GM21390 (cell line): ENCODE measurements around the gene NFRKB.
A peak's percentile ranks its signal among the peaks of the same experiment; 100 is the strongest.

ENCODE experiments used
- ATAC-seq: cut with Tn5 transposase; IDR thresholded peaks from one replicate; pipeline ENCODE4 v1.9.1; 2021; ENCODE audit not compliant: unreplicated experiment

Gene NFRKB

DNA sequence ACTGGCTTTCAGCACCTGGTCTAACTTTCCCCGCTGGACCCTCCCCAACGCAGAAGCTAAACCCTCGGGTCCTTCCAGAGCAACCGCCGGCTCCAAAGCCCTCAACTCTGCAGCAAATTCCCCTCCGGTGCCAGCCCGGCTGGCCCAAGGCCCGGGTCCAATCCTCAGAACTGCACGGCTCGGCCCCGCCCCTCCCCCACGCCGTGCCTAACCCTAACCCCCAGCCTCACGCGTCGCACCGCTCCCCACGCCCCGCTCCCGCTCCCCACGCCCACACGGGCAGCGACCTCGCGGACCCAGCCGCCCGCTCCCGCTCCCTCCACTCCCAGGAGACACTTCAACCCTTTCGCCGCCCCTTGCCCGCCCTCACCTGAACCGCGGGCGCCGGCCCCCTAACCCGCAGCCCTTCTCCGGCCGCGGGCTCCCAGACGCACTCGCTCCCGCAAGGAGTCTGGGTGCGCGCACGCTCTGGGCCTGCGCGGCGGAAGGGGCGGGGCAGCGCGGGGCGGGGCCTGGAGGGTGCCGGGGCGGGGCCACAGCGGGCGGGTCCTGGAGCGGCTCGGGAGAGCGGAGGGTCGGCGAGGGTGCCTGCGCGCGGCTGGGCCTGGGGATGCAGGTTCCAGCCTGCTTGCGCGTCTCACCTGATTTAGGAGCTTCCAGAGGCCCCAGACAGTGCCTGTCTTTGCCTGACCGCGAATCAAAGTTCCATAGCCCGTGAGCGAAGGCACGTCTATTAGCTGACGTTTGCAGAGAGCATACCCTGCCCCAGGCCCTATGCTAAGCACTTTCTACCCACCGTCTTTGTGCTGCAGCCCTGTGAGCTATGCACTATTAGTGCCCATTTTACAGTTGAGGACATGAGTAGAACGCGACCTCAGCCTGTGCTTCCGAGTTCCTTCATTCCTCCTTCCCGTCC is at the start of gene NFRKB:
NFRKB (minus strand) TSS at position 453 of the 916 bp plus-strand sequence. CDS start 2,729 bp downstream, outside the sequence.
- peak; percentile 97 for ATAC-seq

DNA sequence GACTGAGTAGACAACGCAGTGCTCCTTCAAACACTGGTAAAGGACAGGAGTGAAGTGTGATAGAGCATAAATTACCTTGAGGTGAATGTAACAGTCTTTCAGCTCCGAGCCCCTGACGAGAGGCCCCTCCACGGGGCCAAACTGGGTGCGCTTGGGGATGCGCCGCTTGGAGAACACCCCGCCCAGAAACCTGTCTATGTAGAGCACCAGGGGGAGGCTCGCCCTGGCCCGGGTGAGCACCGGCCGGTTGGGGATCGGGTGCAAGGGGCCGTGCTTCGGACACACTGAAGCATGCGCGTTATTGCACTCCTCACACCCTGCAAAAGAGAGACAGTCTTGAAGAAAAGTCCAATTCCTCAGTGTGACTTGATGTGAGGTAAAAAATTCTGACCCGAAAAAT is 49.3 kb upstream of the NFRKB start:
- no peak for ATAC-seq

DNA sequence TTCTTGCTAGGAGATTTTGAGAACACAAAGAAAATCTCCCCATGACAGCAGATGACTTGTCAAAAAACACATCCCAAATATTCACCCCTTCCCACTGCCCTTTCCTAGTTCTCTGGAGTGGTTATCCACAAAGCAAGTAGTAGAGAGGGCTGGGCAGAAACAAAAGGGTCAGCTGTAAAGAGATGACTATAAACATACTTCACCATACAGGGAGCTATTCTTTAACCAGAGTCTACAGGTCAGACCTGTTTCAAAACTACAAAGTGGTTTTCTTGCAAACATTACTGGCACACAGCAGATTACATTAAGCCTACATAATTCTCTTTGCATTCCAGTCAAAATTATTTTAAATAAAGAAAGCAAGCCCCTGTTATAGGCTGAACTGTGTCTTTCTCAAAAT is 47.7 kb upstream of the NFRKB start:
- no peak for ATAC-seq

DNA sequence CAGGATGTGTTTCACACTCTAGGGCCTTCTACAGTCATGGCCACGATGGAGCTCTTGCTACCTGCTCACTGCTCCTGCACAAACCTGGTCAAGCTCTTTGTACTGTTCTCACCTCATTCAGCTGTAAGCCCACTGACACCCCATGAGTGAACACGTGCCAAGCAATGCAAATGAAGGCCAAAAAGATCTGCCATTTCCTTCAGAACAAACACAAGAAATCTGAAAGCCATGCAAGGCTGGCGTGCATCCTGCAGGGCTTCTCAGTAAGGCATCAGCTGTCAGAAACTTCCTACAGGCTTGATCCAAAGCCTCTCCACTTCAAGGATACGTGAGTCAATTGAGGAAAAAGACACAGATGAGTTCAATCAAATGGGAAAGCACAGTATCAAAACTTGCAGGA is 44.1 kb upstream of the NFRKB start:
- no peak for ATAC-seq

DNA sequence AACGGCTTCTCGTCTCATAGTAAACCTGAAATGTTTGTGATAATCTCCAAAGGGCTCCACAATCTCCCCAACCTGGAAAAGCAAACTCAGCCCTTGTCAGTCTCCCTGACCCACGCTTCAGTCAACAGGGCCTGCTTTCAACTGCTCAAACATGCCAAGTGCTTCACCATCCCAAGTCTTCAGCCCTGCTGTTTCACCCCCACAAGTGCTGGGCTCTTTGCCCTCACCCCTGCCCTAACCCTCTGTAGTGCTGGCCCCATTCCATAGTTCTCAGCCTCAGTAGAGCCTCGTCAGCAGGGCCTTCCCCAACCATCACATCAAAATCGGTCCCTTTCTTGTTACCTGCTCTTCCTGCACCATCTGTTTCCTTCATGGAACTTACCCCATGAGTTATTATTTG is 43.4 kb upstream of the NFRKB start:
- ATAC-seq: no peak

DNA sequence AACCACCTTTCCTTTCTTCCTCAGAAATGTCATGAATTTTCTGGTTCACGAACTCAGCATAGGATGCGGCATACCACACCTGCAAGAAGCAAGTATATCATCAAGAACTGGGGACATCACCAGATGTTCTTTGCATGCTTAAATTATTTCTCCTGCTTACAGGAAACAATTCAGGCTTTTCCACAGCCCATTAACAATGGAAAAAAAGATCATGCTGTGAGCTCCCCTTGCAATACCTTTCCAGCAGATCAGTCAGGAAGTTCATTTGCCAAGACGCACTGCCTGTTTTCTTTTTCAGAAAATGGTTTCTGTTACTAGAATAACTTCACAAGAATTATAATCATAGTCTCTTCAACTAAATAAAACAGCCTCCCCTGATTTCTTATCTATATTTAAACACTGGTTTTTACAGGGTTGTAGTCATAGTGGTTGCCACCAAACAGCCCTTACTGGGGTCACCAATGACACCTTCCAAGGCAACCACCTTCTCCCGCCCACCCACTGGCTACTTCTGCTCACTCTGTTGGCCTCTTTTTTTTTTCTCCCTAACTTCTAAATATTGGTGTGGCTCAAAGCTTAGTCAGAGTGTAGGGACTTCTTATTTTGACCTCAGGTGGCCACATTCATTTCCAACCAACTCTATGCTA is 42.3 kb upstream of the NFRKB start:
- no peak for ATAC-seq

DNA sequence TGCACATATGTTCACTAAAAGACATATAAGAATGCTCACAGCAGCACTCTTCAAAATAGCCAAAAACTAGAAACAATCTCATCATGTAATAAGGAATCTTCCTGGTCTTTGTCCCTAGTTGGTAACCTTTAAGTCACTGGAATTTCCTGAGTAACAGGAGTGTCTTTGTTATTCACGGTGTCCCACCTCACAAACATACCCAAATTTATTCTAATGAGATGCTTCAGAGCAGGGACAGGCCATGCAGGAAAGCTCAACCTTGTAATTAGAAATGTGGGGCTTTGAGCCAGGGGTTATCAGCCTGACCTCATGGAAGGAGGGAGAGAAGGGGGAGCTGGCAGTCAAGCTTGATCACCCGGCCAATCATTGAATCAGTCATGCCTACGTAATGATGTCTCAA is 40.3 kb upstream of the NFRKB start:
- ATAC-seq: no peak

DNA sequence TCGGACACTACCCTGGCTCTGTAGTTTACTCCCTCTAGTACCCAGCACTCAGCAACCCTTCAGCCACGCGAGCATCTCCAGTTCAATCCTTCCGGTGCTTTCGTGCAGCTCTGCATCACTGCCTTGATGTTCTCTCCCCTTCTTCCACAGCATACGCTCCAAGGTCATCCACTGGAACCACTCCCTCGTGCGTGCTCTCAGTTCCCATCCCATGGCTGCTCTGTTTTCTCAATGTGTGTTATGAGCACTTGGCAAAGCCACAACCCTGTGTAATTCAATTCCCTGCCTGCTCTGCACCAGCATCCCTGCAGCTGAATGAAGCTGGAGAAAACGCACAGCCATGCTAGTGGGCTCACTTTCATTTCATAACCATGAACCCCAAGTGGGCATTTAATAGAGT is 38.5 kb upstream of the NFRKB start:
- ATAC-seq: no peak

DNA sequence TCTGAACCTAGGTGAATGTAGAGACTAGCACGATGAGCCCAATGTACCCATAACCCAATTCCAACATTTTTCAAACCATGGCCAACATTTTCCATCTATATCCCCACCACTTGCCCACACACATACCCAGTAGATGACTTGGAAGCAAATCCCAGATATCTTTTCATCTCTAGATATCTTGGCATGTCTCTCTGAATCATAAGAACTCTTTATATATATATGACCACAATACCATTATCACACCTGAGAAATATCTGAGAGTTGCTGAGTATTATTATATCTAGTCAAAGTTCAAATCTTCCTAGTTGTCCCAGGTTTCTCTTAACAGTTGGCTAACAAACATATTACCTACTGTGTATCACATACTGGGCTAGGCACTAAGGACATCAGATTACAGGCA is 37.9 kb upstream of the NFRKB start:
- ATAC-seq: no peak

DNA sequence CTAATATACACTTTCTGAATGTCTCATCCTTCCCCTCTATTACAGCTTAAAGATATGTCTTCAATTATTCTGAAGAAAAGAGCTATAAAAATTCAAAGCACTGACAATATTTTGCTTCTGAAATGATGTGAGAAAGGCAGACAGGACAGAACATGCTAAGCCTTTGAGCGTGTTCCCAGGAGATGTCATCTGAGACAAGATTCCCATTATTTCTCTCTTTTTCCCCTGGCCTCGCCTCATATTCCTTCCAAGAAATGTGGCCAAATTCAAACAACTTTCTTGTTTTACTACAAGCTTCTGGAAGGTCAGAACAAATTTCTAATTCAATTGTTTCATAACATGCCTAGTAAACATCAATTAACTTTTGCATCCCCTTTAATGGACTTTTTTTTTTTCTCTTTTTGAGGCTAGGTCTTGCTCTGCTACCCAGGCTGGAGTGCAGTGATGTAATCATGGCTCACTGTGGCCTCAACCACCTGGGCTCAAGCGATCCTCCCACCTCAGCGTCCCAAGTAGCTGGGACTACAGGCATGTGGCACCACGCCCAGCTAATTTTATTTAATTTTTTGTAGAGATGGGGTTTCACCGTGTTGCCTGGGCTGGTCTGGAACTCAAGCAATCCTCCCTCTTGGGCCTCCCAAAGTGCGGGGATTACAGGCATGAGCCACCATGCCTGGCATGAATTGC is 37.1 kb upstream of the NFRKB start:
- ATAC-seq: no peak

DNA sequence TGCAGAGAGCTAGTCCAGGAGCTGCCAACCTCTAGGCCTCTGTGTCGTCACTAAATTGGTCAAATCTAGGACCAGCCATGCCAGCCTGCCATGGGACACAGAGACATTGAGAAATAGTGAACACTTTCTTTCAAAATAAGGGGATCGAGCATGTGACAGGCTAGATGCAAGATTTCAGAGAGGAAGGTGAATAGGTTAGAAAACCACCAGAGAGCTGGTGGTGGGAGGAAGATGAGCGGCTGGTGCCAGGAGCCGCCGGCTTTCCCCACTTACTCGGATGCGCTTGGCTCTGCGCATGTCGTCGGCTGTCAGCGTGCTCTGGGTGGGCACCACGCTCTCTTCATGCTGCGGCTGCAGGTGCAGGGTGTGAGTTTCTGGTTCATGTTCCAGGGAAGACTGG is 35.4 kb upstream of the NFRKB start:
- no peak for ATAC-seq

DNA sequence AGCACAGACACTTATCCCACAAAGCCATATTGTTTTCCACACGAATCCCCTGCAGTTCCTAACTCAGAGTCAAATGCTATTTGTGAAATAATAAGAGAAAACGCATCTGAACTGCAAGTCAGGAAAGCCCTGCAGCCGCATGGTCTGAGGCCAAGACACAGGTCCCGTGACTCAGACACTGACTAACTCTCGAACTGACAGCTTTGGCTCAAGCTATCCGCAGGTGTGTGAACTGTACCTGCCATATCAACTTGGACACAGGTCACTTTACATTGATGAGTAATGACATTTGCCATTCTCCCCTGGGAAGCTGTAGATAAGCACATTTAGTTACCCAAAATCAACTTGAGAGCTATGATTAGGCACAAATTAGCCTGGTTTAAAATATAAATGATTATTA is 34.9 kb upstream of the NFRKB start:
- no peak for ATAC-seq

DNA sequence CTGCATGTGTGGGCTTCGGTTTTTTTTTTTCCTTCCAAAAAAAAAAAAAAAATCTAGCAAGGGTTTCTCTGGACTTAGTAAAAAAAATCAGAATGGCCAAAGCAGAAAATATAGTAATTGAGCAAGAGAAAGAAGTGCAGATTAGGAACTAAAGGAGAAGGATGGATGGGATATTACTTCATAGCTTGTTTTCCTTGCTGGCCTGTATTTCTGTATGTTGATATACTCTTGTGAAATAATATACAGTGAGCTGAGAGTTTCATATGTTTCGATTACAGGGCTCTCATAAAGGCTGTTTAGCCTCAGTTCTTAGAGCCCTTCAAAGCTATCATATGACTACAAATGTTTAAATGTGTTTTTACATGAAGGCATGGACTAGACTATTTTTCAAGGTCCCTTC is 34.3 kb upstream of the NFRKB start:
- ATAC-seq: no peak

DNA sequence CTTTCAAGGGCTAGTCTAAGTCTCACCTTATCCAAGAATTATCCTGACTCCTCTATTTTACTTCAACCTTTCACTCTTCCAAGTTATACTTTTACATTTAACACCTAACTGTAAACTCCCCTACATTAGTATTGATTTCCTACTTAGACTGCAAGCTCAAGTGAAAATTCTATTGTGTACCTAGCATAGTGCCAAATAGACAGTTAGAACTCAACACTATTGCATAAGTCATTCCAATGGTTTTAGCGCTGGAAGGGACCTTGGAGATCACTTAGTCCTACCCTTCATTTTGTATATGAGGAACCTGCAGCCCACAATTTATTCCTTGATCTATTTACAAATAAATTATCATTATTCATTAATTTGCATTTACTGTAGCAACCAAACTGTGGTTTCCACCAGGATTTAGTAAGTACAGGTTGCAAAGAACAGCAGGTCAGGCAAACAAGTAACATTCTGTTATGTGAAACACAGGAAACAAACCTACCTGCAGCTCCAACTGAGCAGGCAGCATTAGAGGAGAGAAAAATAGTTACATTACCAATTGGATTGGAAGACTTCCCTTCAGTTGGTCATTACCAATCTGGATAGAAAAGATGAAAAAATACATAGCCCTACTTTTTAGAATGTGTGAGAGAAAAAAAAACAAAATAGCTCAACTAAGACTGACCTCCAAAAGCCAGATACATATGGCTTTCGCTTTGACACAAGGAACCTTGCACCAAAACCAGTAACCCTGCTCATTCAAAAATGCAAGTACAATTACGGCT is 33.7 kb upstream of the NFRKB start:
- ATAC-seq: no peak

DNA sequence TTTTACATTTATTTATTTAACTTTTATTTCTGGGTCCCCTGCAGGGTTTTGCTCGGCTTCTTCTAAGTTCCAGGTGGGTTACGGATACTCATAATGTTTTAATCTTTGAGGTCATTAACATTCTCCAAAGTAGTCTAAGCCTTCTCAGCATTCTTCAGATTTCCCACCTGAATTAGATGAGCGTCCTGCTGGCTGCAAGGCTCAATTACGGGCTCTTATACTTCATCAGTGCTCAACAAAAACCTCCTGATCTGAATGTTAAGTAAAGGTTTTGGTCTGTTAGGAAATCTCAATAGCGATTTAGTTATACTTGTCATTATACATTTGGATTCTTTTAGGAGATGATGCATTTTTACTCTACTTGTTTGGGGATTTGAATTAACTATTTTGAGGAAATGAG is 27.3 kb upstream of the NFRKB start:
- no peak for ATAC-seq

DNA sequence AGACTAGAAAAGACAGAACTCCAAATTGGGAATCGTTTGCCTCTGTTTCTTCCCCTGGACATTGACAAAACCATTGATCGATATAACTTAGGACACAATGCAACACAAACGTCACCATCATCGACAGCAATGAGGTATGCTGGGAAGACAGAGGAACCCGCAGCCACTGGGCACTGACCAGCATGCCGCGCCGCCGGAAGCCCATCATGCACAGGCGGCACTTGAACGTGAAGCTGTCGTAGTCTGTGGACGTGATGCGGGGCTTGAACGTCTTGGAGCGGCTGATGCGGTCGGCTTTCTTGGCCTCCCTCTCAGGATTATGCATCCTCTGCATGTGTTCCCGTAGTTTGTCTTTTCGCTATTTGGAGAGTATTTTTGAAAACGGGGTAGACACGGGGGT is 23.0 kb upstream of the NFRKB start:
- ATAC-seq: no peak

DNA sequence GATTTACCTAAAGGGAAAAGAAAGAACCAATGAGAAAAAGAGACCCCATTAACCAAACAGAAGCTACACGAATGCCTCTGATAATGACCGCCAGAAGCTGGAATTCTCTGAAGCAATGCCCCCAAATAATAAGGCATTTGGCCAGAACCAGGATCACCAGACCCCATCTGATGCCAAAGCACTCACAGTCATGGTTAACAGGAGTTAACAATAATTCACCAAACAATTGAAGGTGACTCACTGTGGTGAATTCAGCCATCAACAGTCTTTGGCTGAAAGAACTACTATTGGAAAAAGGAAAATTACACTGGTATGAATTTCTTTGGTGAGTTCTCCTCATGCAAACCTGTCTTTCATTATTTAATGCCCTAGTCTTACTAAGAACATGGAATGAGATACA is 21.9 kb upstream of the NFRKB start:
- ATAC-seq: no peak

DNA sequence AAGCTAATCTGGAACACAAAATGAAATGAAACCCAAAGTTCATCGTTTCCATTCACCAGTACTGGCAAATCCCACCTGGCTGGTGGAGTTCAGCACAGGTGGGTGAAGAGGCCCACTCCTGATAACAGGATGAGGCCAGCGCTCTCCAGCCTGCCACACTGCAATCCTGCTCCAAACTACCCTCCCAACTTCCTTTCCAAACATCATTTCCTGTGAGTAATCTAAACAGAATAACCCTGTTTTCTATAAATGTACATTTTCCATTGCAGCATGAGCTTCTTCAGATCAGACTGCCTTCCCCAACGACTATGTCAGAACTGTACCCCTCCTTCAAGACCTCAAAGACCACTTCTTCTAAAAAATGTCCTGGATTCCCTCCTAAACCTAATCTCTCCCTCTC is 15.9 kb upstream of the NFRKB start:
- ATAC-seq: no peak

DNA sequence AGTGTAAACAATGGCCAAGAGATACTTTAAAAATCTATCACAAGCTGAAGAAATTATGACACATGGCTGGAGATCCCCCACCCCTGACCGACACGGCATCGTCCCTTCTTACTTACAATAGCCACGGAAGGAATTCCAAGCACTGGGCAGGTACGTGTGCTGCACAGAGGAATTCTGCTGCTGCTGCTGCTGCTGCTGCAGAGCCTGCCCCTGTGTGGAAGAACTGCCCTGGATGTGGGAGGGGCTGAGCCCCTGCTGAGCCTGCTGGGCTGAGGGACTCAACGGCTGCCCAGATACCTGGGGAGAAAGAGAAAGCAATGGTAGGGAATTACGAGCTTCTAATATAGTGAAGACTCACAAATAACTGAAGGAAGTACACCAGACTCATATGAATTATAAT is 15.0 kb upstream of the NFRKB start:
- no peak for ATAC-seq

DNA sequence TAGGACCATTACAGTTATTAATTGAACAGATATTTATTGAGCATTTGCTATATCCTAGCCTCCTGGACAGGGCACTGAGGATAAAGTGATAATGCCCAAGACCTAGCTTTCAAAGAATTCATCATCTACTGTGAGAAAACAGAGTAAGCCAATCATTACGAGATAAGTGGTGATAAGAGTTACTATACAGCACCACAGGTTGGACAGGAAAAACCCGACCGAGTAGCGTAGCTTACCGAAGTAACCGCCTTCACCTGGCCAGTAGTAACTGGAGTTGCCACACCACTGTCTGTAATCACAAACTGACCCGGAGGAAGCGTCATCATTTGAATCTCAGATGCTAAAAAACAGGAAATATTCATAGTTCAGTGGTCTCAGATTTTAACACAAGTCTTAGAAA is 10.0 kb upstream of the NFRKB start:
- no peak for ATAC-seq

DNA sequence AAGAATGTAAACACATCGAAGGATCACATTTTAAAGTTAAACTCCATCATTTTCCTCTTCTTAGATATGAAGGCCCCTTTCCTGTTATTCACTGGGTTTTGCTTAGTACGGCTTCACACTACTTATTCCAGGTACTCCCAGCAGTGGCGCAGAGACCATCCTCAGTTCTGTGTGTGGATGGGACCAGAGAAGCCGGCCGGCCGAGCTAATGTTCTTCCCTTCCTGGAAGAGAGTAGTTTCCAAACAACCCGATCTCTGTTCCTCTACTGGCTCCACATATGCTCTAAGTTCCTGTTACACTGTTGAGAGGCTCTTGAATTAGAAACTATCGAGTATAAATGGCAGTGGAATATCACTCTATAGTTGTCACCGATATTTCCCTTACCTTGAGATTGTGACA is 684 bp upstream of the NFRKB start:
- no peak for ATAC-seq
